IMR-90 (cell line): ENCODE results near the gene ZNF277. TPM values are rescaled to one million over a fixed set of nuclear protein-coding genes. Genes with fewer than 3 reads are reported as not detected.

ENCODE experiments used
- ATAC-seq: fragments of 200-7000 bp; cut with Tn5 transposase; 2 replicates; pipeline ENCODE4 v1.9.1; 2020; ENCODE audit warnings: low read depth, mild to moderate bottlenecking, moderate library complexity
- BruUV-seq: library from RNA; stranded (reverse); fragments of 400-500 nt; replicated peaks from 2 replicates; lab custom pipeline; 2021; lab: Mats Ljungman, UMichigan
- CTCF ChIA-PET: fragments of 300-600 bp; formaldehyde crosslinking; extraction: SDS; loops from one replicate; lab custom pipeline; 2021; ENCODE audit warnings: antibody characterized with exemption; lab: Yijun Ruan, JAX
- POLR2A ChIA-PET: fragments of 300-600 bp; sonication (Branson Sonifier 250); formaldehyde crosslinking; loops from one replicate; lab custom pipeline; 2022; ENCODE audit warnings: antibody characterized with exemption; ENCODE audit not compliant: unreplicated experiment; lab: Charles Lee
- DNase-seq: peaks from one replicate; pipeline ENCODE4 v3.0.0; 2013
- H2AFZ ChIP-seq: replicated peaks from 2 replicates; pipeline ENCODE3; 2013; ENCODE audit warnings: low read length, mild to moderate bottlenecking; ENCODE audit not compliant: poor library complexity
- H2AK5ac ChIP-seq: 2 replicates; pipeline ENCODE4 v1.6.1; 2013; ENCODE audit warnings: low read depth, low read length, inconsistent platforms
- H2AK9ac ChIP-seq: replicated peaks from 2 replicates; pipeline ENCODE3; 2013; ENCODE audit warnings: mild to moderate bottlenecking, low read depth, low read length, moderate library complexity; ENCODE audit not compliant: poor library complexity
- H2BK120ac ChIP-seq: 2 replicates; pipeline ENCODE4 v1.6.1; 2013; ENCODE audit warnings: low read depth, low read length, inconsistent platforms
- H2BK15ac ChIP-seq: 3 replicates; pipeline ENCODE4 v1.6.1; 2013; ENCODE audit warnings: low read depth, low read length, inconsistent platforms
- H2BK20ac ChIP-seq: 2 replicates; pipeline ENCODE4 v1.6.1; 2013; ENCODE audit warnings: low read depth, mild to moderate bottlenecking, inconsistent platforms, low read length, moderate library complexity
- H2BK5ac ChIP-seq: 2 replicates; pipeline ENCODE4 v1.6.1; 2013; ENCODE audit warnings: mild to moderate bottlenecking, low read depth, low read length, inconsistent platforms; ENCODE audit not compliant: poor library complexity, severe bottlenecking
- H3K14ac ChIP-seq: replicated peaks from 2 replicates; pipeline ENCODE4 v1.6.1; 2013; ENCODE audit warnings: low read depth, low read length, inconsistent platforms
- H3K18ac ChIP-seq: 2 replicates; pipeline ENCODE4 v1.6.1; 2013; ENCODE audit warnings: low read depth, low read length, control low read depth
- H3K23ac ChIP-seq: 2 replicates; pipeline ENCODE4 v1.6.1; 2013; ENCODE audit warnings: low read depth, low read length, inconsistent platforms
- H3K27ac ChIP-seq: 2 replicates; pipeline ENCODE4 v1.5.1; 2013; ENCODE audit warnings: mild to moderate bottlenecking, control low read depth, low read length; ENCODE audit not compliant: insufficient read depth
- H3K27me3 ChIP-seq: 2 replicates; pipeline ENCODE4 v1.6.1; 2013; ENCODE audit warnings: low read length; ENCODE audit not compliant: control insufficient read depth, insufficient read depth
- H3K36me3 ChIP-seq: 2 replicates; pipeline ENCODE4 v1.6.1; 2013; ENCODE audit warnings: low read length, mixed read lengths; ENCODE audit not compliant: control insufficient read depth, insufficient read depth
- H3K4ac ChIP-seq: 2 replicates; pipeline ENCODE4 v1.6.1; 2013; ENCODE audit warnings: low read depth, low read length, inconsistent platforms
- H3K4me1 ChIP-seq: 2 replicates; pipeline ENCODE4 v1.6.1; 2013; ENCODE audit warnings: low read length, mixed read lengths; ENCODE audit not compliant: control insufficient read depth, insufficient read depth
- H3K4me2 ChIP-seq: 2 replicates; pipeline ENCODE4 v1.6.1; 2013; ENCODE audit warnings: low read depth, mild to moderate bottlenecking, control low read depth, low read length, moderate library complexity
- H3K4me3 ChIP-seq: 2 replicates; pipeline ENCODE4 v1.5.1; 2013; ENCODE audit warnings: low read depth, mild to moderate bottlenecking, control low read depth, low read length, moderate library complexity; ENCODE audit not compliant: insufficient read depth
- H3K56ac ChIP-seq: 2 replicates; pipeline ENCODE4 v1.6.1; 2013; ENCODE audit warnings: low read length, inconsistent platforms; ENCODE audit not compliant: insufficient read depth; ENCODE audit errors: extremely low read depth
- H3K79me1 ChIP-seq, 2 experiments: 2 replicates each; pipeline ENCODE4 v1.6.1; 2013; ENCODE audit warnings: low read length in 2 of 2, inconsistent platforms in 1 of 2, low read depth in 1 of 2
- H3K9ac ChIP-seq: 2 replicates; pipeline ENCODE4 v1.6.1; 2013; ENCODE audit warnings: low read depth, low read length, control low read depth
- H3K9me1 ChIP-seq: 2 replicates; pipeline ENCODE4 v1.6.1; 2013; ENCODE audit warnings: low read length, inconsistent platforms; ENCODE audit not compliant: insufficient read depth
- H3K9me3 ChIP-seq: 2 replicates; pipeline ENCODE4 v1.6.1; 2013; ENCODE audit warnings: low read length; ENCODE audit not compliant: control insufficient read depth, insufficient read depth
- H4K20me1 ChIP-seq: 2 replicates; pipeline ENCODE4 v1.6.1; 2013; ENCODE audit warnings: low read length, inconsistent platforms; ENCODE audit not compliant: insufficient read depth
- H4K5ac ChIP-seq: 2 replicates; pipeline ENCODE4 v1.6.1; 2013; ENCODE audit warnings: mild to moderate bottlenecking, low read depth, low read length, control low read depth
- H4K8ac ChIP-seq, 2 experiments: 2 replicates each; pipeline ENCODE4 v1.6.1; 2013; ENCODE audit warnings: low read depth in 2 of 2, low read length in 2 of 2, control low read depth in 1 of 2, inconsistent platforms in 1 of 2
- H4K91ac ChIP-seq: 2 replicates; pipeline ENCODE4 v1.6.1; 2013; ENCODE audit warnings: low read depth, low read length, inconsistent platforms; ENCODE audit not compliant: insufficient read depth
- FOS ChIP-seq: fragments of 150-350 bp; IDR thresholded peaks from 2 replicates; pipeline ENCODE4 v1.6.1; 2016; ENCODE audit warnings: low read depth, low read length
- SMC3 ChIP-seq: fragments of 150-350 bp; IDR thresholded peaks from 2 replicates; pipeline ENCODE4 v1.6.1; 2016; ENCODE audit warnings: low read depth, mild to moderate bottlenecking, antibody characterized with exemption, low read length, moderate library complexity
- WGBS, 2 experiments: methylation state at CpG; one replicate each; pipeline versions ENCODE4 v1.1.5 to v1.1.7; 2013; ENCODE audit warnings: missing lambda C conversion rate in 2 of 2; ENCODE audit not compliant: insufficient read length in 1 of 2; ENCODE audit errors: extremely low coverage in 2 of 2; 5-methylcytosine and 5-hydroxymethylcytosine counted together
- dilution Hi-C: fragments of 300-500 bp; cut with HindIII; formaldehyde crosslinking; loops from one replicate; pipeline ENCODE4 v1.14.3; 2018; ENCODE audit warnings: low sequenced_read_pairs; ENCODE audit not compliant: unreplicated experiment
- in situ Hi-C: fragments of 300-500 bp; cut with MboI; formaldehyde crosslinking; loops from 3 replicates; pipeline ENCODE4 v1.14.3; 2019; ENCODE audit warnings: low sequenced_read_pairs, inconsistent platforms, mixed read lengths
- intact Hi-C: fragments of 100-400 bp; cut with micrococcal nuclease; formaldehyde crosslinking; loops from 2 replicates; pipeline ENCODE4 v1.10.0; 2022
- polyA plus RNA-seq, 3 experiments: library from polyadenylated mRNA; depleted of rRNA; stranded (reverse); fragments of >200 nt; gene quantifications; 2 replicates each; pipeline ENCODE4 v1.2.3, GENCODE V29; 2012; ENCODE audit warnings: low replicate concordance in 1 of 3
- total RNA-seq: library from RNA; depleted of rRNA; stranded (reverse); fragments of >200 nt; gene quantifications from 2 replicates; pipeline ENCODE4 v1.2.3, GENCODE V29; 2012

Gene ZNF277
- total and polyA plus RNA-seq, 2 of the 4 experiments (the other 2 are of a cell fraction), result 7.3 to 21.3 TPM

GRCh38 chr7:112173568-112173905 lies 33.0 kb upstream of the ZNF277 start:
- Histone ChIP-seq H3K4ac (no peak overlapping the region), H4K20me1 (no peaks in the 10 kb centered on the region), H2BK120ac (no peak overlapping the region), H4K91ac (no peak overlapping the region), H2BK20ac (no peak overlapping the region), H3K27me3 (no peaks in the 10 kb centered on the region), H2AFZ (no peak overlapping the region), H3K79me1 (peaks cover 0 to 5% of the 10 kb centered on the region in 2 experiments; a peak in 2 of 4 replicates), H4K8ac (no peak overlapping the region), H3K56ac (no peak overlapping the region), H2BK5ac (no peak overlapping the region), H4K5ac (no peak overlapping the region), H3K14ac (no peak overlapping the region), H3K27ac (no peak overlapping the region), H2AK9ac (no peak overlapping the region), H3K9me3 (peaks cover 2% of the 10 kb centered on the region; the same call in 1 of the 2 replicates), H3K23ac (no peak overlapping the region), H2AK5ac (no peak overlapping the region), H3K36me3 (0 out of 2 replicates have a peak, but pooled peaks cover 1% of the 10 kb centered on the region), H2BK15ac (no peak overlapping the region), H3K9me1 (no peaks in the 10 kb centered on the region; the same call in 1 of the 2 replicates), H3K18ac (no peak overlapping the region), H3K4me1 (no peaks in the 10 kb centered on the region), H3K9ac (no peak overlapping the region), H3K4me3 (no peak overlapping the region), H3K4me2 (no peak overlapping the region)
- intact Hi-C loops (no loop called here), dilution Hi-C loops (no loop called here), in situ Hi-C loops (no loop called here)
- no TSS peak for BruUV-seq
- DNase-seq, result no peak
- WGBS, 2 experiments, result 93% methylated on average over 2 of the region's 4 CpGs; no CpG with 5 or more reads in 1 of the 2 experiments
- no peak for ATAC-seq
- POLR2A ChIA-PET, result no interaction called here
- no peak for TF ChIP-seq SMC3
- TF ChIP-seq FOS, result no peak
- CTCF ChIA-PET, result no interaction called here
